K562 (cell line): ENCODE measurements around the gene TTC24. TPM values are rescaled to one million over a fixed set of nuclear protein-coding genes. Genes with fewer than 3 reads are reported as not detected.

ENCODE experiments used
- CAMTA2 ChIP-seq: fragments of 250-450 bp; sonication (Bioruptor Pico); conservative IDR thresholded peaks from 2 replicates; pipeline ENCODE4 v1.5.1; 2022
- CHD2 ChIP-seq: IDR thresholded peaks from 2 replicates; pipeline ENCODE4 v1.6.1; 2011; ENCODE audit warnings: low read depth, low read length
- ETS2 ChIP-seq: IDR thresholded peaks from 2 replicates; pipeline ENCODE4 v1.6.1; 2016; ENCODE audit warnings: borderline replicate concordance, missing genetic modification characterization, mild to moderate bottlenecking, moderate library complexity, missing compliant biosample characterization; ENCODE audit not compliant: poor library complexity, severe bottlenecking
- EZH2 ChIP-seq: IDR thresholded peaks from 2 replicates; pipeline ENCODE4 v1.6.1; 2012; ENCODE audit warnings: low read depth, mild to moderate bottlenecking, inconsistent platforms, low read length, borderline replicate concordance
- HDAC6 ChIP-seq: IDR thresholded peaks from 2 replicates; pipeline ENCODE4 v1.6.1; 2012; ENCODE audit warnings: low read depth, mild to moderate bottlenecking, control low read depth, inconsistent platforms, low read length, moderate library complexity
- HLTF ChIP-seq: fragments of 450-650 bp; IDR thresholded peaks from 2 replicates; pipeline ENCODE4 v1.6.1; 2016
- ILF3 ChIP-seq: fragments of 450-650 bp; IDR thresholded peaks from 2 replicates; pipeline ENCODE4 v1.6.1; 2018; ENCODE audit warnings: antibody characterized with exemption, mild to moderate bottlenecking, moderate library complexity, borderline replicate concordance
- KAT2B ChIP-seq: IDR thresholded peaks from one replicate; pipeline ENCODE4 v1.6.1; 2012; ENCODE audit warnings: low read depth, mild to moderate bottlenecking, control low read depth, inconsistent platforms, low read length, moderate library complexity
- MYNN ChIP-seq, 2 experiments: sonication (generic); formaldehyde crosslinking in 1 of 2; IDR thresholded peaks; 2 replicates each; pipeline versions ENCODE4 v1.5.0 to v1.6.1; 2016 to 2020; ENCODE audit warnings: antibody characterized with exemption in 1 of 2, missing genetic modification reagents in 1 of 2
- PTRF ChIP-seq: fragments of 450-650 bp; IDR thresholded peaks from 2 replicates; pipeline ENCODE4 v1.6.1; 2016; ENCODE audit warnings: mild to moderate bottlenecking, missing genetic modification characterization, missing compliant biosample characterization
- RAD21 ChIP-seq, 2 experiments: fragments of 250-450 bp in 1 of 2; fragments of 450-650 bp in 1 of 2; sonication (Bioruptor Pico) in 1 of 2; formaldehyde crosslinking in 1 of 2; IDR thresholded peaks in 1 of 2; conservative IDR thresholded peaks in 1 of 2; 2 replicates each; pipeline versions ENCODE4 v1.4.0 to v1.8.0; 2020 to 2022; ENCODE audit warnings: mild to moderate bottlenecking in 2 of 2, moderate library complexity in 1 of 2
- SRSF7 ChIP-seq: fragments of 200-400 bp; formaldehyde crosslinking; optimal IDR thresholded peaks from 2 replicates; pipeline ENCODE3; 2017; ENCODE audit warnings: mild to moderate bottlenecking, low read depth, low read length
- STAT5B ChIP-seq: fragments of 250-450 bp; sonication (Bioruptor Pico); IDR thresholded peaks from 2 replicates; pipeline ENCODE4 v1.8.0; 2021; ENCODE audit warnings: mild to moderate bottlenecking, inconsistent platforms
- TGIF2 ChIP-seq: sonication (generic); formaldehyde crosslinking; IDR thresholded peaks from 2 replicates; pipeline ENCODE4 v1.8.1; 2022; ENCODE audit warnings: mild to moderate bottlenecking, missing genetic modification reagents, moderate library complexity
- ZFP36 ChIP-seq: fragments of 150-350 bp; IDR thresholded peaks from 2 replicates; pipeline ENCODE4 v1.6.1; 2018; ENCODE audit warnings: low read length, low read depth; ENCODE audit not compliant: partially characterized antibody
- ZNF445 ChIP-seq: fragments of 250-450 bp; sonication (Bioruptor Pico); IDR thresholded peaks from 2 replicates; pipeline ENCODE4 v1.4.0; 2020; ENCODE audit warnings: low read depth, mild to moderate bottlenecking, moderate library complexity
- ZNF586 ChIP-seq: fragments of 450-650 bp; formaldehyde crosslinking; conservative IDR thresholded peaks from 2 replicates; pipeline ENCODE4 v1.4.0; 2020; ENCODE audit warnings: mild to moderate bottlenecking, moderate library complexity
- polyA plus RNA-seq, 8 experiments: library from polyadenylated mRNA; depleted of rRNA in 4 of 8; stranded (reverse) in 5 of 8; unstranded in 3 of 8; fragments of >200 nt; fragmentation: Nextera tagmentation in 2 of 8; fragmentation: Illumina TruSeq in 1 of 8; extraction: Ambion mirVana in 2 of 8; extraction: Trizol in 1 of 8; gene quantifications; 2 replicates each; pipeline versions ENCODE4 v1.2.1 to v1.2.3, GENCODE V29; 2011 to 2014; ENCODE audit warnings: inconsistent platforms in 1 of 8, missing spikeins in 1 of 8
- total RNA-seq, 7 experiments: library from RNA; depleted of rRNA in 6 of 7; stranded (reverse); fragments of >200 nt in 6 of 7; fragmentation: Illumina TruSeq in 2 of 7; extraction: Trizol in 2 of 7; gene quantifications; 2 replicates each; pipeline versions ENCODE4 v1.2.1 to v1.2.3, GENCODE V29; 2011 to 2021; ENCODE audit warnings: low replicate concordance in 1 of 7
- TF ChIP-seq, protein P1 (sequence below): fragments of 450-650 bp; IDR thresholded peaks from 2 replicates; pipeline ENCODE4 v1.6.1; 2016; ENCODE audit warnings: mild to moderate bottlenecking, moderate library complexity

TTC24 gene
- total and polyA plus RNA-seq, 9 of the 15 experiments (the other 6 are each of a cell fraction or from before 2014, with no cell fraction given): not detected

- TF ChIP-seq HDAC6: no peak
- no peak for TF ChIP-seq SRSF7
- no peak for TF ChIP-seq KAT2B
- no peak for TF ChIP-seq STAT5B (CRISPR knock-in tag)
- TF ChIP-seq EZH2: no peak
- no peak for TF ChIP-seq ILF3
- peak; percentile 46; the same call in 1 of the 2 replicates for TF ChIP-seq MYNN (IDR thresholded peaks at IDR 0.05)
- TF ChIP-seq MYNN (CRISPR knock-in tag; IDR thresholded peaks at IDR 0.05): no peak
- no peak for TF ChIP-seq PTRF (tag)
- no peak for TF ChIP-seq TGIF2
- TF ChIP-seq CHD2: no peak
- TF ChIP-seq ZFP36: no peak
- TF ChIP-seq RAD21 (CRISPR knock-in tag; conservative IDR thresholded peaks at IDR 0.05 in 1 of 2, IDR thresholded peaks at IDR 0.05 in 1 of 2): peak; percentile 59 to 76
- TF ChIP-seq, protein P1, sequence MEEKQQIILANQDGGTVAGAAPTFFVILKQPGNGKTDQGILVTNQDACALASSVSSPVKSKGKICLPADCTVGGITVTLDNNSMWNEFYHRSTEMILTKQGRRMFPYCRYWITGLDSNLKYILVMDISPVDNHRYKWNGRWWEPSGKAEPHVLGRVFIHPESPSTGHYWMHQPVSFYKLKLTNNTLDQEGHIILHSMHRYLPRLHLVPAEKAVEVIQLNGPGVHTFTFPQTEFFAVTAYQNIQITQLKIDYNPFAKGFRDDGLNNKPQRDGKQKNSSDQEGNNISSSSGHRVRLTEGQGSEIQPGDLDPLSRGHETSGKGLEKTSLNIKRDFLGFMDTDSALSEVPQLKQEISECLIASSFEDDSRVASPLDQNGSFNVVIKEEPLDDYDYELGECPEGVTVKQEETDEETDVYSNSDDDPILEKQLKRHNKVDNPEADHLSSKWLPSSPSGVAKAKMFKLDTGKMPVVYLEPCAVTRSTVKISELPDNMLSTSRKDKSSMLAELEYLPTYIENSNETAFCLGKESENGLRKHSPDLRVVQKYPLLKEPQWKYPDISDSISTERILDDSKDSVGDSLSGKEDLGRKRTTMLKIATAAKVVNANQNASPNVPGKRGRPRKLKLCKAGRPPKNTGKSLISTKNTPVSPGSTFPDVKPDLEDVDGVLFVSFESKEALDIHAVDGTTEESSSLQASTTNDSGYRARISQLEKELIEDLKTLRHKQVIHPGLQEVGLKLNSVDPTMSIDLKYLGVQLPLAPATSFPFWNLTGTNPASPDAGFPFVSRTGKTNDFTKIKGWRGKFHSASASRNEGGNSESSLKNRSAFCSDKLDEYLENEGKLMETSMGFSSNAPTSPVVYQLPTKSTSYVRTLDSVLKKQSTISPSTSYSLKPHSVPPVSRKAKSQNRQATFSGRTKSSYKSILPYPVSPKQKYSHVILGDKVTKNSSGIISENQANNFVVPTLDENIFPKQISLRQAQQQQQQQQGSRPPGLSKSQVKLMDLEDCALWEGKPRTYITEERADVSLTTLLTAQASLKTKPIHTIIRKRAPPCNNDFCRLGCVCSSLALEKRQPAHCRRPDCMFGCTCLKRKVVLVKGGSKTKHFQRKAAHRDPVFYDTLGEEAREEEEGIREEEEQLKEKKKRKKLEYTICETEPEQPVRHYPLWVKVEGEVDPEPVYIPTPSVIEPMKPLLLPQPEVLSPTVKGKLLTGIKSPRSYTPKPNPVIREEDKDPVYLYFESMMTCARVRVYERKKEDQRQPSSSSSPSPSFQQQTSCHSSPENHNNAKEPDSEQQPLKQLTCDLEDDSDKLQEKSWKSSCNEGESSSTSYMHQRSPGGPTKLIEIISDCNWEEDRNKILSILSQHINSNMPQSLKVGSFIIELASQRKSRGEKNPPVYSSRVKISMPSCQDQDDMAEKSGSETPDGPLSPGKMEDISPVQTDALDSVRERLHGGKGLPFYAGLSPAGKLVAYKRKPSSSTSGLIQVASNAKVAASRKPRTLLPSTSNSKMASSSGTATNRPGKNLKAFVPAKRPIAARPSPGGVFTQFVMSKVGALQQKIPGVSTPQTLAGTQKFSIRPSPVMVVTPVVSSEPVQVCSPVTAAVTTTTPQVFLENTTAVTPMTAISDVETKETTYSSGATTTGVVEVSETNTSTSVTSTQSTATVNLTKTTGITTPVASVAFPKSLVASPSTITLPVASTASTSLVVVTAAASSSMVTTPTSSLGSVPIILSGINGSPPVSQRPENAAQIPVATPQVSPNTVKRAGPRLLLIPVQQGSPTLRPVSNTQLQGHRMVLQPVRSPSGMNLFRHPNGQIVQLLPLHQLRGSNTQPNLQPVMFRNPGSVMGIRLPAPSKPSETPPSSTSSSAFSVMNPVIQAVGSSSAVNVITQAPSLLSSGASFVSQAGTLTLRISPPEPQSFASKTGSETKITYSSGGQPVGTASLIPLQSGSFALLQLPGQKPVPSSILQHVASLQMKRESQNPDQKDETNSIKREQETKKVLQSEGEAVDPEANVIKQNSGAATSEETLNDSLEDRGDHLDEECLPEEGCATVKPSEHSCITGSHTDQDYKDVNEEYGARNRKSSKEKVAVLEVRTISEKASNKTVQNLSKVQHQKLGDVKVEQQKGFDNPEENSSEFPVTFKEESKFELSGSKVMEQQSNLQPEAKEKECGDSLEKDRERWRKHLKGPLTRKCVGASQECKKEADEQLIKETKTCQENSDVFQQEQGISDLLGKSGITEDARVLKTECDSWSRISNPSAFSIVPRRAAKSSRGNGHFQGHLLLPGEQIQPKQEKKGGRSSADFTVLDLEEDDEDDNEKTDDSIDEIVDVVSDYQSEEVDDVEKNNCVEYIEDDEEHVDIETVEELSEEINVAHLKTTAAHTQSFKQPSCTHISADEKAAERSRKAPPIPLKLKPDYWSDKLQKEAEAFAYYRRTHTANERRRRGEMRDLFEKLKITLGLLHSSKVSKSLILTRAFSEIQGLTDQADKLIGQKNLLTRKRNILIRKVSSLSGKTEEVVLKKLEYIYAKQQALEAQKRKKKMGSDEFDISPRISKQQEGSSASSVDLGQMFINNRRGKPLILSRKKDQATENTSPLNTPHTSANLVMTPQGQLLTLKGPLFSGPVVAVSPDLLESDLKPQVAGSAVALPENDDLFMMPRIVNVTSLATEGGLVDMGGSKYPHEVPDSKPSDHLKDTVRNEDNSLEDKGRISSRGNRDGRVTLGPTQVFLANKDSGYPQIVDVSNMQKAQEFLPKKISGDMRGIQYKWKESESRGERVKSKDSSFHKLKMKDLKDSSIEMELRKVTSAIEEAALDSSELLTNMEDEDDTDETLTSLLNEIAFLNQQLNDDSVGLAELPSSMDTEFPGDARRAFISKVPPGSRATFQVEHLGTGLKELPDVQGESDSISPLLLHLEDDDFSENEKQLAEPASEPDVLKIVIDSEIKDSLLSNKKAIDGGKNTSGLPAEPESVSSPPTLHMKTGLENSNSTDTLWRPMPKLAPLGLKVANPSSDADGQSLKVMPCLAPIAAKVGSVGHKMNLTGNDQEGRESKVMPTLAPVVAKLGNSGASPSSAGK: no peak
- TF ChIP-seq ETS2 (tag): no peak
- no peak for TF ChIP-seq CAMTA2 (CRISPR knock-in tag)
- no peak for TF ChIP-seq ZNF445 (CRISPR knock-in tag)
- no peak for TF ChIP-seq ZNF586 (CRISPR knock-in tag)
- TF ChIP-seq HLTF: peak; percentile 83; the same call in 1 of the 2 replicates
Measured at GRCh38 chr1:156625436-156626078, 46.0 kb downstream of the TTC24 start (continued).
